ENCODE measurements around the gene UTP18. TPM values are rescaled to one million over a fixed set of nuclear protein-coding genes. Genes with fewer than 3 reads are reported as not detected.

Gene UTP18
- total and polyA plus RNA-seq, 2 donors (not counting 1 experiment from before 2014, with no cell fraction given): 27.9 to 29.2 TPM

GRCh38 chr17:51240275-51240674 is 20.1 kb upstream of the UTP18 start:
- no peaks in the 10 kb centered on the region for H3K9me3 ChIP-seq (ENCODE audit: control insufficient read depth, insufficient read depth, low read depth, low read length)
- H4K20me1 ChIP-seq (ENCODE audit: control insufficient read depth, extremely low read depth, insufficient read depth, low read length): no peaks in the 10 kb centered on the region
- H3K9ac ChIP-seq (ENCODE audit: insufficient read depth, low read length): no peak overlapping the region
- TF ChIP-seq, protein P1, sequence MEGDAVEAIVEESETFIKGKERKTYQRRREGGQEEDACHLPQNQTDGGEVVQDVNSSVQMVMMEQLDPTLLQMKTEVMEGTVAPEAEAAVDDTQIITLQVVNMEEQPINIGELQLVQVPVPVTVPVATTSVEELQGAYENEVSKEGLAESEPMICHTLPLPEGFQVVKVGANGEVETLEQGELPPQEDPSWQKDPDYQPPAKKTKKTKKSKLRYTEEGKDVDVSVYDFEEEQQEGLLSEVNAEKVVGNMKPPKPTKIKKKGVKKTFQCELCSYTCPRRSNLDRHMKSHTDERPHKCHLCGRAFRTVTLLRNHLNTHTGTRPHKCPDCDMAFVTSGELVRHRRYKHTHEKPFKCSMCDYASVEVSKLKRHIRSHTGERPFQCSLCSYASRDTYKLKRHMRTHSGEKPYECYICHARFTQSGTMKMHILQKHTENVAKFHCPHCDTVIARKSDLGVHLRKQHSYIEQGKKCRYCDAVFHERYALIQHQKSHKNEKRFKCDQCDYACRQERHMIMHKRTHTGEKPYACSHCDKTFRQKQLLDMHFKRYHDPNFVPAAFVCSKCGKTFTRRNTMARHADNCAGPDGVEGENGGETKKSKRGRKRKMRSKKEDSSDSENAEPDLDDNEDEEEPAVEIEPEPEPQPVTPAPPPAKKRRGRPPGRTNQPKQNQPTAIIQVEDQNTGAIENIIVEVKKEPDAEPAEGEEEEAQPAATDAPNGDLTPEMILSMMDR (conservative IDR thresholded peaks at IDR 0.05 in 1 of 2, IDR thresholded peaks at IDR 0.05 in 1 of 2; ENCODE audit: low read depth in 1 of 2, low read length in 2 of 2): no peak
- TF ChIP-seq EZH2 (IDR thresholded peaks at IDR 0.05; ENCODE audit: low read length, missing control alignments): no peak
- no peak for DNase-seq (ENCODE audit: low read depth in 2 of 2)
- no peaks in the 10 kb centered on the region for H3K79me2 ChIP-seq (ENCODE audit: control insufficient read depth, insufficient read depth, low read length)
- H3K36me3 ChIP-seq (ENCODE audit: control insufficient read depth, insufficient read depth, low read length): no peaks in the 10 kb centered on the region
- no peak overlapping the region for H3K4me3 ChIP-seq (replicated peaks in 1 of 4; ENCODE audit: control extremely low read depth in 1 of 4, insufficient read depth in 1 of 4, low read depth in 3 of 4, low read length in 4 of 4)
- H3K27ac ChIP-seq (ENCODE audit: insufficient read depth, low read length): no peak overlapping the region
- no peak overlapping the region for H2AFZ ChIP-seq (ENCODE audit: low read length)
- H3K4me1 ChIP-seq (ENCODE audit: control insufficient read depth, extremely low read depth, insufficient read depth, low read length): no peaks in the 10 kb centered on the region
- no peaks in the 10 kb centered on the region for H3K27me3 ChIP-seq (ENCODE audit: control insufficient read depth, insufficient read depth, low read length)
- H3K4me2 ChIP-seq (ENCODE audit: extremely low read depth, insufficient read depth, low read length): no peak overlapping the region

- Histone ChIP-seq H3K27ac (ENCODE audit: insufficient read depth, low read length) (no peak overlapping the region), H3K27me3 (ENCODE audit: control insufficient read depth, insufficient read depth, low read length) (no peaks in the 10 kb centered on the region), H3K36me3 (ENCODE audit: control insufficient read depth, insufficient read depth, low read length) (no peaks in the 10 kb centered on the region), H3K4me2 (ENCODE audit: extremely low read depth, insufficient read depth, low read length) (no peak overlapping the region), H3K4me1 (ENCODE audit: control insufficient read depth, extremely low read depth, insufficient read depth, low read length) (no peaks in the 10 kb centered on the region), H3K79me2 (ENCODE audit: control insufficient read depth, insufficient read depth, low read length) (no peaks in the 10 kb centered on the region), H3K9ac (ENCODE audit: insufficient read depth, low read length) (no peak overlapping the region), H3K4me3 (replicated peaks in 1 of 4; ENCODE audit: control extremely low read depth in 1 of 4, insufficient read depth in 1 of 4, low read depth in 3 of 4, low read length in 4 of 4) (no peak overlapping the region), H4K20me1 (ENCODE audit: control insufficient read depth, extremely low read depth, insufficient read depth, low read length) (no peaks in the 10 kb centered on the region), H2AFZ (ENCODE audit: low read length) (no peak overlapping the region), H3K9me3 (ENCODE audit: control insufficient read depth, insufficient read depth, low read depth, low read length) (no peaks in the 10 kb centered on the region)
- no peak for DNase-seq (ENCODE audit: low read depth in 2 of 2)
- TF ChIP-seq EZH2 (IDR thresholded peaks at IDR 0.05; ENCODE audit: low read length, missing control alignments): no peak
- TF ChIP-seq, protein P1 (conservative IDR thresholded peaks at IDR 0.05 in 1 of 2, IDR thresholded peaks at IDR 0.05 in 1 of 2; ENCODE audit: low read depth in 1 of 2, low read length in 2 of 2): no peak
Observed at GRCh38 chr17:51244041-51244440, 16.3 kb upstream of the UTP18 start.

- Histone ChIP-seq H4K20me1 (ENCODE audit: control insufficient read depth, extremely low read depth, insufficient read depth, low read length) (no peaks in the 10 kb centered on the region), H3K4me2 (ENCODE audit: extremely low read depth, insufficient read depth, low read length) (no peak overlapping the region), H3K79me2 (ENCODE audit: control insufficient read depth, insufficient read depth, low read length) (no peaks in the 10 kb centered on the region), H3K27me3 (ENCODE audit: control insufficient read depth, insufficient read depth, low read length) (no peaks in the 10 kb centered on the region), H3K36me3 (ENCODE audit: control insufficient read depth, insufficient read depth, low read length) (no peaks in the 10 kb centered on the region), H3K4me3 (replicated peaks in 1 of 4; ENCODE audit: control extremely low read depth in 1 of 4, insufficient read depth in 1 of 4, low read depth in 3 of 4, low read length in 4 of 4) (no peak overlapping the region), H3K27ac (ENCODE audit: insufficient read depth, low read length) (no peak overlapping the region), H3K9me3 (ENCODE audit: control insufficient read depth, insufficient read depth, low read depth, low read length) (no peaks in the 10 kb centered on the region), H3K9ac (ENCODE audit: insufficient read depth, low read length) (no peak overlapping the region), H3K4me1 (ENCODE audit: control insufficient read depth, extremely low read depth, insufficient read depth, low read length) (no peaks in the 10 kb centered on the region), H2AFZ (ENCODE audit: low read length) (no peak overlapping the region)
- peak in 1 of 2 donors; percentile 56 for DNase-seq (ENCODE audit: low read depth in 2 of 2)
- no peak for TF ChIP-seq EZH2 (IDR thresholded peaks at IDR 0.05; ENCODE audit: low read length, missing control alignments)
- TF ChIP-seq, protein P1 (conservative IDR thresholded peaks at IDR 0.05 in 1 of 2, IDR thresholded peaks at IDR 0.05 in 1 of 2; ENCODE audit: low read depth in 1 of 2, low read length in 2 of 2): no peak
Observed at GRCh38 chr17:51245535-51245934, 14.8 kb upstream of the UTP18 start.
